ENCODE data around the gene DACT2.

DNA sequence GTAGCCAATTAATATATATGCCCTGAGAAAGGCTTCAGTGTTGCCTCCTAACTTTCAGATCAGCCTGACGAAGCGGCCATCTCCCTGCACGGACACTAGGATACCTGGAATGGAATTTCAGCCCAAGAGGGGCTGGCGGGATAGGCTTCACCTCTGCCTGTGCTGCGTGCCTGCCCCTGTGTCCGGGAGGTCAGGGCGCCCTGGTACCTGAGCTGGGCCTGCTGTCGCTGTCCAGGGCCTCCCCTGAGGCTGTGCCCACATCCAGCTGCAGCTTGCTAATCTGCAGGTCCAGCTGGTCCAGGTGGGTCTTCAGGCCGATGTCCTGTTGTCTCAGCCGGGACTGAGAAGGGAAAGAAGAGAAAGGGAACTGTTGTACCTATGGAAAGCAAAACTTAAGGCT lies 8.6 kb downstream of the DACT2 start:
- TF ChIP-seq, protein P1, sequence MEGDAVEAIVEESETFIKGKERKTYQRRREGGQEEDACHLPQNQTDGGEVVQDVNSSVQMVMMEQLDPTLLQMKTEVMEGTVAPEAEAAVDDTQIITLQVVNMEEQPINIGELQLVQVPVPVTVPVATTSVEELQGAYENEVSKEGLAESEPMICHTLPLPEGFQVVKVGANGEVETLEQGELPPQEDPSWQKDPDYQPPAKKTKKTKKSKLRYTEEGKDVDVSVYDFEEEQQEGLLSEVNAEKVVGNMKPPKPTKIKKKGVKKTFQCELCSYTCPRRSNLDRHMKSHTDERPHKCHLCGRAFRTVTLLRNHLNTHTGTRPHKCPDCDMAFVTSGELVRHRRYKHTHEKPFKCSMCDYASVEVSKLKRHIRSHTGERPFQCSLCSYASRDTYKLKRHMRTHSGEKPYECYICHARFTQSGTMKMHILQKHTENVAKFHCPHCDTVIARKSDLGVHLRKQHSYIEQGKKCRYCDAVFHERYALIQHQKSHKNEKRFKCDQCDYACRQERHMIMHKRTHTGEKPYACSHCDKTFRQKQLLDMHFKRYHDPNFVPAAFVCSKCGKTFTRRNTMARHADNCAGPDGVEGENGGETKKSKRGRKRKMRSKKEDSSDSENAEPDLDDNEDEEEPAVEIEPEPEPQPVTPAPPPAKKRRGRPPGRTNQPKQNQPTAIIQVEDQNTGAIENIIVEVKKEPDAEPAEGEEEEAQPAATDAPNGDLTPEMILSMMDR (IDR thresholded peaks at IDR 0.05; ENCODE audit: borderline replicate concordance, extremely low read depth, low read length, poor library complexity, severe bottlenecking): no peak
- TF ChIP-seq EZH2 (IDR thresholded peaks at IDR 0.05; ENCODE audit: borderline replicate concordance, low read depth, low read length, severe bottlenecking): no peak
